Testis (tissue), 3 donors: ENCODE data around the gene PSMA7. TPM values are rescaled to one million over a fixed set of nuclear protein-coding genes. Genes with fewer than 3 reads are reported as not detected.

ENCODE experiments used
- DNase-seq: peaks from one replicate; pipeline ENCODE4 v3.0.0-alpha.2; 2019
- H3K27ac ChIP-seq, 2 donors: fragments of 200-600 bp; sonication (generic); one replicate each; pipeline ENCODE4 v1.5.1; 2019
- H3K27me3 ChIP-seq: fragments of 200-600 bp; sonication (generic); one replicate; pipeline ENCODE4 v1.5.1; 2019
- H3K36me3 ChIP-seq: fragments of 200-600 bp; sonication (generic); one replicate; pipeline ENCODE4 v1.5.1; 2017; ENCODE audit warnings: low read depth; ENCODE audit errors: missing control alignments
- H3K4me1 ChIP-seq: fragments of 200-600 bp; sonication (generic); one replicate; pipeline ENCODE4 v1.5.1; 2019
- H3K4me3 ChIP-seq, 2 donors: fragments of 200-600 bp; sonication (generic); one replicate each; pipeline ENCODE4 v1.5.1; 2017 to 2019
- H3K9me3 ChIP-seq: fragments of 200-600 bp; sonication (generic); one replicate; pipeline ENCODE4 v1.5.1; 2017
- POLR2A ChIP-seq: fragments of 450-650 bp; IDR thresholded peaks from one replicate; pipeline ENCODE4 v1.6.1; 2017; ENCODE audit warnings: antibody characterized with exemption, mild to moderate bottlenecking, moderate library complexity
- WGBS, 2 donors: methylation state at CpG; one replicate each; pipeline ENCODE4 v1.1.5; 2018; 5-methylcytosine and 5-hydroxymethylcytosine counted together
- intact Hi-C: fragments of 100-400 bp; cut with DNase I; formaldehyde crosslinking; loops from one replicate; pipeline ENCODE4 v1.15.1; 2023; ENCODE audit warnings: low total_unique reads
- polyA plus RNA-seq: library from polyadenylated mRNA; stranded (reverse); fragments of 350-450 nt; fragmentation: Illumina TruSeq; extraction: RNeasy Lipid Tissue Mini Kit (QIAGEN cat#74804); gene quantifications from one replicate; pipeline ENCODE4 v1.2.3, GENCODE V29; 2014; ENCODE audit warnings: low read depth, low replicate concordance; ENCODE audit not compliant: insufficient read depth
- total RNA-seq, 2 donors: library from RNA; depleted of rRNA; stranded (reverse); fragments of >200 nt; gene quantifications; one replicate each; pipeline ENCODE4 v1.2.3, GENCODE V29; 2016
- TF ChIP-seq, protein P1 (sequence below), 3 experiments: fragments of 450-650 bp in 2 of 3; fragments of 200-600 bp in 1 of 3; sonication (generic) in 1 of 3; IDR thresholded peaks; one replicate each; pipeline ENCODE4 v1.5.1; 2016 to 2019; ENCODE audit warnings: antibody characterized with exemption in 3 of 3, mild to moderate bottlenecking in 2 of 3, moderate library complexity in 1 of 3

Gene PSMA7
- total and polyA plus RNA-seq, 3 donors from 2014 or later: 124 to 203 (median 146) TPM

DNA sequence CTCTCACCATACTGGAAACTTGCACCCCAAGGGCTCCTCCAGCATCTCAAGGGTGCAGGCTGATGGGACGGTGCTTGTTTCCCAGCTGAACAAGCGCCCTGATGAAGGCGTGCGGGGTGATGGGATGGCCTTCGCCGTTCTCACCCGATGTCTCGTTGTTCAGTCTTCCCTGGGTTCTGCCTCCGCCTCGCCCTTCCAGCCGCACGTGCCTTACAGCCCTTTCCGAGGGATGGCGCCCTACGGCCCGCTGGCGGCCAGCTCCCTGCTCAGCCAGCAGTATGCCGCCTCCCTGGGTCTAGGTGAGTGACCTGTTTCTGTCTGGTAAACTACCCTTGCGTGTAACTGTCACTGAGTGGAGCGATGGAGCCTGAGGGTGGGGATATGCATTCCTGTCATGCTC lies 17.1 kb downstream of the PSMA7 start:
- no peak overlapping the region for H3K4me3 ChIP-seq

DNA sequence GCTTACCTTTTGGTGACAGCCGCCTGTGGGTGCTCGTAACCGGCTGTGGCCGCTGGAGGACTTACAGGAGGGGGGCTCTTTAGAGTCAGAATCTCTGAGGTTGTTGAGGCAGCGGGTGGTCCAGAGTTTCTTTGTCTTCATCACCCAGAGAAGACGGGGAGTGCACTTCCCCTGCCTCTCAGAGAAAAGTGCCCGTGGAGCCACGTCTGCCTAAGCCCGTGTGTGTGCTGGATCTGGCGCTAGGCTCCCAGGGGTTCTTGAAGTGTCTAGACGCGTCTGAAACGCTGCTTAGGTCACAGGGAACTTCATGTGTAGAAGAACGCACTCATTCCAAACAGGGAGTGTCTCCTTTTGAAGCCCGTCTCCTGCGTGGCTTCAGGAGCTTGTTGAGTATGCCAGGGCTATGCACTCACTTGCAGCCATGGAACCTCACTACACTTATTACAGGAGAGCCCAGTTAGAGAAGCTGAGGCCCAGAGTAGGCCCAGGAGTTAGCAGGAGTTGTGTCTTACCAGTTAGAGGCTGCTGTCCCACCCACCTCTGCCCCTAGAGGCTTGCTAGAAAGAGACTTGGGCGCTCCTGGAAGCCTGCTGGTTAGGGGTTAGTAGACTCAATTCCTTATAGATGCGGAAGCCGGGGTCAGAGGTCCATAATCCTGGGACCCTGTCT lies 19.6 kb downstream of the PSMA7 start:
- DNase-seq: no peak
- Histone ChIP-seq H3K4me1 (peaks cover 15% of the 10 kb centered on the region), H3K4me3 (peak overlapping the region; percentile 81 to 90), H3K27ac (peak overlapping the region; percentile 70 to 97), H3K9me3 (no peaks in the 10 kb centered on the region), H3K27me3 (no peaks in the 10 kb centered on the region), H3K36me3 (no peaks in the 10 kb centered on the region)
- TF ChIP-seq POLR2A: no peak
- TF ChIP-seq, protein P1, sequence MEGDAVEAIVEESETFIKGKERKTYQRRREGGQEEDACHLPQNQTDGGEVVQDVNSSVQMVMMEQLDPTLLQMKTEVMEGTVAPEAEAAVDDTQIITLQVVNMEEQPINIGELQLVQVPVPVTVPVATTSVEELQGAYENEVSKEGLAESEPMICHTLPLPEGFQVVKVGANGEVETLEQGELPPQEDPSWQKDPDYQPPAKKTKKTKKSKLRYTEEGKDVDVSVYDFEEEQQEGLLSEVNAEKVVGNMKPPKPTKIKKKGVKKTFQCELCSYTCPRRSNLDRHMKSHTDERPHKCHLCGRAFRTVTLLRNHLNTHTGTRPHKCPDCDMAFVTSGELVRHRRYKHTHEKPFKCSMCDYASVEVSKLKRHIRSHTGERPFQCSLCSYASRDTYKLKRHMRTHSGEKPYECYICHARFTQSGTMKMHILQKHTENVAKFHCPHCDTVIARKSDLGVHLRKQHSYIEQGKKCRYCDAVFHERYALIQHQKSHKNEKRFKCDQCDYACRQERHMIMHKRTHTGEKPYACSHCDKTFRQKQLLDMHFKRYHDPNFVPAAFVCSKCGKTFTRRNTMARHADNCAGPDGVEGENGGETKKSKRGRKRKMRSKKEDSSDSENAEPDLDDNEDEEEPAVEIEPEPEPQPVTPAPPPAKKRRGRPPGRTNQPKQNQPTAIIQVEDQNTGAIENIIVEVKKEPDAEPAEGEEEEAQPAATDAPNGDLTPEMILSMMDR (IDR thresholded peaks at IDR 0.05): no peak
- 12 to 19% methylated on average over 12 to 19 of the region's 19 CpGs for WGBS, 2 donors
- intact Hi-C loops: loop anchor here (5.0 kb wide), 2 partner anchors 56 to 101 kb away; partner anchors contain the start of gene TAF4

More for the DNA sequence above, 17.1 kb downstream of the PSMA7 start:
- H3K27me3 ChIP-seq: no peaks in the 10 kb centered on the region
- WGBS, 2 donors: 91 to 92% methylated on average over 20 of the region's 20 CpGs
- no peaks in the 10 kb centered on the region for H3K36me3 ChIP-seq
- intact Hi-C loops: no loop called here
- peaks cover 12% of the 10 kb centered on the region for H3K4me1 ChIP-seq
- TF ChIP-seq POLR2A: no peak
- TF ChIP-seq, protein P1 (IDR thresholded peaks at IDR 0.05): no peak
- H3K27ac ChIP-seq: no peak overlapping the region
- no peak for DNase-seq
- no peaks in the 10 kb centered on the region for H3K9me3 ChIP-seq

DNA sequence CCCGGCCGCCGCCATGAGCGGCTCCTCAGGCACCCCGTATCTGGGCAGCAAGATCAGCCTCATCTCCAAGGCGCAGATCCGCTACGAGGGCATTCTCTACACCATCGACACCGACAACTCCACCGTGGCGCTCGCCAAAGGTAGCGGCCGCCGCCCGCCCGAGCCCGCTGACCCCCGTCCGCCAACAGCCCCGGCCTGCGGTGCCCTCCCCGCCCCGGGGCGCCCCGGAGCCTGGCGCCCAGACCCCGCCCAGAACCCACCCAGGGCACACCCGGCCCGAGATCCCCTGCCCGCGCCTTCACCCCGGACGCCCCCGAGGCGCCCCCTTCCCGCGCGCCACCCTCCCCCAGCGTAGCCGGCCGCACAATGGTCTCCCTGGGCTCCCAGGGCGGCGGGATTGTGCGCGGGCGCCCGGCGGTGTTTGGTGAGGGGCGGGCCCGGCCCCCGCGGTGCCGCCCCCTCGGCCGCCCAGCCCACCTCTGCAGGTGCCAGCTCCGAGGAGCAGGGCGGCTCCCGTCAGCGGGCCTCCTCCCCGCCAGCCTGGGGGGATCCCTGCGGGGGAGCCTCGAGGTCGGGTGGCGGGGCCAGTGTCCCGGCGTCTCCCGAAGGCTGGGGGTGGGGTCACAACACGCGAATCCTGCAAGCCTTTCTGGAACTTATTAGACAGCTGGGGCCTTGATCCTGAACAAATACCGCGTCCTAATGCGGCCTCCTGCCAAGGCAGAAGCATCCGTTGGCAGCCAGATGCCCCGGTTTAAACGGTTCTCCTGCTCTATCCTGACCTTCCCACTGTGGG lies 20.3 kb downstream of the PSMA7 start:
- TF ChIP-seq, protein P1 (IDR thresholded peaks at IDR 0.05): no peak
- TF ChIP-seq POLR2A: no peak
- DNase-seq: peak; percentile 56
- intact Hi-C loops: loop anchor here (5.0 kb wide), 2 partner anchors 56 to 101 kb away; partner anchors contain the start of gene TAF4
- peak overlapping the region; percentile 81 to 90 for H3K4me3 ChIP-seq
- no peaks in the 10 kb centered on the region for H3K36me3 ChIP-seq
- H3K27ac ChIP-seq: peak overlapping the region; percentile 70 to 97
- no peaks in the 10 kb centered on the region for H3K27me3 ChIP-seq
- H3K9me3 ChIP-seq: no peaks in the 10 kb centered on the region
- 0% methylated on average over 34 of the region's 77 CpGs; no CpG with 5 or more reads in 1 of the 2 donors for WGBS, 2 donors
- peaks cover 15% of the 10 kb centered on the region for H3K4me1 ChIP-seq

DNA sequence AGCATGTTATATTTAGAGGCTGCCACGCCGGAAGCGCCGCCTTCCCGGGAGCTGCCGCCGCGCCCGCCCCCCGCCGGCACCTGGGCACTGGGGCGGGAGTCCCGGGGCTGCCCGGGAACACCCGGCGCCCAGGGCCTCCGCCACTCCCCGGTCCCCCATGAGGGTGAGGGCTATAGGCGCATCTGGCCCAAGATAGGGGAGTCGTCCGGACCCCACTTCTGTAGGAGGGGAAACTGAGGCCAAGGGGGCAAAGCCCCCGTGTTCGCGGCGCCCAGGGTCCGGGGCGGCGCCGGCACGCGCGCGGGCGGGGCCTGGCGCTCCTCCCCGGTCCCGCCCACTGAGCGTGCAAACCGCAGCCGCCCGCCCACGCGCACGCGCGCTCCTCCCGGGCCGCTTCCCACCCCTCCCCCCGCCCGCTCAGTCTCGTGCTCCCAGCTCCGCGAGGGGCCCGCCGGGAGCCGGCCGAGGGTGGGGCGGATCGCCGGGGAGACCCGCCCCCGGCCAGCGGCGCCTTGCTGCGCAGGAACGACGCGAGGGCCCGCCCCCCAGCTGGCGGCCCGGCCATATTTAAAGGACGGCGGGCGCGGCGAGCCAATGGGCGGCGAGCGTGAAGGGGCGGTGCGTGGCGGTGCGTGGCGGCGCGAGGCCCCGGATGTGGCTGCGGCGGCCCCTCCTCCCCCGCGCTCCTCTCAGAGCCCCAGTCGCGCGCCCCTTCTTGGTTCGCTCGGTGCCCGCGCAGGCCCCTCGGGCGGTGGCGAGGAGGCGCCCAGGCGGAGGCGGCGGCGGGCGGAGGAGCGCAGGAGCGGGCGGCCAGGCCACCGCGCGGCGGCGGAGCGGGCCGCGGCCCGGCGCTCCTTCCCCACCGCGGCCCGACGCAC lies 21.2 kb downstream of the PSMA7 start, which contains the start of gene LSM14B:
Gene LSM14B, plus strand, starts transcription at position 700 of the 878 bp plus-strand sequence. CDS start 192 bp downstream, outside the sequence.
- peak within 1 kb of the TSS; percentile 96 to 97 for H3K27ac ChIP-seq
- intact Hi-C loops: loop anchor here (5.0 kb wide), 2 partner anchors 55 to 100 kb away; partner anchors contain the start of gene TAF4
- no peaks in the 10 kb centered on the region for H3K36me3 ChIP-seq
- H3K4me1 ChIP-seq: peaks cover 15% of the 10 kb centered on the region
- WGBS, 2 donors: 0% methylated on average over 38 to 74 of the region's 124 CpGs
- H3K9me3 ChIP-seq: no peaks in the 10 kb centered on the region
- H3K4me3 ChIP-seq: peak within 1 kb of the TSS; percentile 83 to 90
- TF ChIP-seq, protein P1 (IDR thresholded peaks at IDR 0.05): no peak
- TF ChIP-seq POLR2A: no peak
- peak; percentile 96 for DNase-seq
- no peaks in the 10 kb centered on the region for H3K27me3 ChIP-seq
